SW480 (cell line): ENCODE data around the gene NOTO.
A peak's percentile ranks its signal among the peaks of the same experiment; 100 is the strongest.
"Not testable (repeated sequence)": the region's sequence is repeated elsewhere in the genome, so short reads cannot be mapped to it uniquely, and the experiment has no call there.

Source experiments
- DNase-seq: peaks from one replicate; pipeline ENCODE4 v3.0.0-alpha.2; 2016; ENCODE audit warnings: low spot score

Gene NOTO

GRCh38 chr2:73200281-73200680 is 2.1 kb upstream of the NOTO start:
- not testable (repeated sequence) for DNase-seq

- no peak for DNase-seq
Measured at GRCh38 chr2:73203055-73203681, 794 bp downstream of the NOTO start.

- no peak for DNase-seq
Measured at GRCh38 chr2:73205611-73206010, 3.2 kb downstream of the NOTO start.

- DNase-seq: no peak
Measured at GRCh38 chr2:73208258-73208657, 5.9 kb downstream of the NOTO start.

- DNase-seq: no peak
Measured at GRCh38 chr2:73210019-73210418, 7.6 kb downstream of the NOTO start.

- DNase-seq: no peak
Measured at GRCh38 chr2:73210696-73211095, 8.3 kb downstream of the NOTO start.

- DNase-seq: no peak
Measured at GRCh38 chr2:73212098-73212447, 9.7 kb downstream of the NOTO start.

GRCh38 chr2:73212448-73213176 is 10.2 kb downstream of the NOTO start:
- peak; percentile 77 for DNase-seq

- DNase-seq: peak; percentile 85
Measured at GRCh38 chr2:73214120-73215035, 12.0 kb downstream of the NOTO start, which contains the start of gene SMYD5. Gene SMYD5 (plus strand): TSS chr2:73214245. CDS start chr2:73214267, 22 bp downstream.

- no peak for DNase-seq
Measured at GRCh38 chr2:73215254-73215653, 12.9 kb downstream of the NOTO start.

- DNase-seq: no peak
Measured at GRCh38 chr2:73217160-73217559, 14.8 kb downstream of the NOTO start.

- DNase-seq: no peak
Measured at GRCh38 chr2:73217826-73218225, 15.5 kb downstream of the NOTO start.

GRCh38 chr2:73218298-73218697 is 15.9 kb downstream of the NOTO start:
- DNase-seq: no peak

- no peak for DNase-seq
Measured at GRCh38 chr2:73223821-73224220, 21.4 kb downstream of the NOTO start.

- DNase-seq: no peak
Measured at GRCh38 chr2:73225513-73226360, 23.4 kb downstream of the NOTO start.

GRCh38 chr2:73227086-73227485 is 24.7 kb downstream of the NOTO start:
- no peak for DNase-seq

- no peak for DNase-seq
Measured at GRCh38 chr2:73228631-73229030, 26.3 kb downstream of the NOTO start.

- DNase-seq: peak; percentile 65
Measured at GRCh38 chr2:73232403-73233153, 30.2 kb downstream of the NOTO start.

- DNase-seq: peak; percentile 100
Measured at GRCh38 chr2:73233154-73233931, 31.0 kb downstream of the NOTO start, which contains the start of gene PRADC1. Gene PRADC1 (minus strand): TSS chr2:73233239. CDS start chr2:73233160, 79 bp downstream.
